HEK293T (cell line): ENCODE results near the gene MRPL18.

ENCODE experiments used
- CTCF ChIA-PET: fragments of 350-600 bp; formaldehyde crosslinking; extraction: SDS; loops from one replicate; lab custom pipeline; 2021; ENCODE audit warnings: antibody characterized with exemption, inconsistent platforms; lab: Yijun Ruan, JAX
- POLR2A ChIA-PET: fragments of 350-600 bp; formaldehyde crosslinking; extraction: SDS; loops from one replicate; lab custom pipeline; 2020; ENCODE audit warnings: antibody characterized with exemption, inconsistent platforms; lab: Yijun Ruan, JAX
- DNase-seq: peaks from one replicate; pipeline ENCODE4 v3.0.0; 2012; ENCODE audit warnings: mixed read lengths; ENCODE audit errors: extremely low spot score
- ARNT ChIP-seq: fragments of 450-650 bp; IDR thresholded peaks from 2 replicates; pipeline ENCODE4 v1.6.1; 2017; ENCODE audit warnings: mild to moderate bottlenecking
- BHLHE40 ChIP-seq: fragments of 450-650 bp; IDR thresholded peaks from 2 replicates; pipeline ENCODE4 v1.6.1; 2016; ENCODE audit warnings: mild to moderate bottlenecking, moderate library complexity, borderline replicate concordance
- CTBP1 ChIP-seq: fragments of 450-650 bp; IDR thresholded peaks from 2 replicates; pipeline ENCODE4 v1.6.1; 2016; ENCODE audit warnings: borderline replicate concordance
- ELF4 ChIP-seq: fragments of 450-650 bp; IDR thresholded peaks from 2 replicates; pipeline ENCODE4 v1.6.1; 2017; ENCODE audit warnings: antibody characterized with exemption
- FOXA1 ChIP-seq: fragments of 450-650 bp; IDR thresholded peaks from 2 replicates; pipeline ENCODE4 v1.6.1; 2016; ENCODE audit warnings: mild to moderate bottlenecking
- FOXK2 ChIP-seq: fragments of 450-650 bp; IDR thresholded peaks from 2 replicates; pipeline ENCODE4 v1.6.1; 2016; ENCODE audit warnings: mild to moderate bottlenecking
- FOXM1 ChIP-seq: fragments of 450-650 bp; IDR thresholded peaks from 2 replicates; pipeline ENCODE4 v1.6.1; 2017; ENCODE audit warnings: mild to moderate bottlenecking, borderline replicate concordance
- HDGF ChIP-seq: fragments of 450-650 bp; IDR thresholded peaks from 2 replicates; pipeline ENCODE4 v1.6.1; 2017; ENCODE audit warnings: antibody characterized with exemption, borderline replicate concordance
- L3MBTL2 ChIP-seq: fragments of 450-650 bp; conservative IDR thresholded peaks from 2 replicates; pipeline ENCODE4 v1.6.1; 2016; ENCODE audit warnings: mild to moderate bottlenecking
- LEF1 ChIP-seq: fragments of 450-650 bp; IDR thresholded peaks from 2 replicates; pipeline ENCODE4 v1.6.1; 2017; ENCODE audit warnings: mild to moderate bottlenecking, borderline replicate concordance
- NFRKB ChIP-seq: fragments of 450-650 bp; IDR thresholded peaks from 2 replicates; pipeline ENCODE4 v1.6.1; 2016; ENCODE audit warnings: mild to moderate bottlenecking, moderate library complexity
- SP1 ChIP-seq: fragments of 450-650 bp; IDR thresholded peaks from 2 replicates; pipeline ENCODE4 v1.6.1; 2017
- SUZ12 ChIP-seq: fragments of 450-650 bp; IDR thresholded peaks from 2 replicates; pipeline ENCODE4 v1.6.1; 2016; ENCODE audit warnings: mild to moderate bottlenecking
- TARDBP ChIP-seq: fragments of 450-650 bp; IDR thresholded peaks from 2 replicates; pipeline ENCODE4 v1.6.1; 2016
- ZNF384 ChIP-seq: fragments of 450-650 bp; IDR thresholded peaks from 2 replicates; pipeline ENCODE4 v1.6.1; 2016
- TF ChIP-seq, protein P1 (sequence below): fragments of 450-650 bp; IDR thresholded peaks from 2 replicates; pipeline ENCODE4 v1.6.1; 2016

The MRPL18 gene

DNA sequence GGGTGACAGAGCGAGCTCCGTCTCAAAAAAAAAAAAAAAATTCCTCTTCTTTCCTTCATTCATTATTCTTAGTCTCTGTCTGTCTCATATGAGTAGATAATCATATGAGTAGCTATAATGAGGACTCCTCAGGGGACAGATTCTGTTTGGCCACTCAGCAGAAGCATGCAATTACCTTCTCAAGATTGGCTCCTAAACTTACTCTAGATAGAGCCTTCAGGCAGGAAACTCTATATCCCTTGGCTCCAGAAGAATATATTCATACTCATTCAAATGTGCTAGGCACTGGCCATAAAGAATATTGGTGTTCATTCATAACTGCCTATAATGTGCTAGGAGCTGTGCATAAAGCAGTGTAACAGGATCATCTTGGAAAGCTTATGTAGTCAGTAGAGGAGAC is 30.6 kb upstream of the MRPL18 start:
- CTCF ChIA-PET: no interaction called here
- TF ChIP-seq SUZ12 (no peak), ARNT (peak; percentile 72)
- no peak for DNase-seq
- POLR2A ChIA-PET: interaction anchor here (1.0 to 5.1 kb wide), 6 partner anchors 8 to 66 kb away, joined by 3 to 54 read pairs (median 11); partner anchors contain the start of genes MRPL18, SOD2, TCP1 and WTAP

GRCh38 chr6:159760602-159761057 is 29.6 kb upstream of the MRPL18 start:
- CTCF ChIA-PET: no interaction called here
- POLR2A ChIA-PET: interaction anchor here (1.4 to 5.1 kb wide), 8 partner anchors 9 to 64 kb away, joined by 3 to 54 read pairs (median 8); partner anchors contain the start of genes MRPL18, TCP1 and WTAP
- no peak for TF ChIP-seq NFRKB
- TF ChIP-seq FOXK2: no peak
- no peak for TF ChIP-seq LEF1
- TF ChIP-seq, protein P1, sequence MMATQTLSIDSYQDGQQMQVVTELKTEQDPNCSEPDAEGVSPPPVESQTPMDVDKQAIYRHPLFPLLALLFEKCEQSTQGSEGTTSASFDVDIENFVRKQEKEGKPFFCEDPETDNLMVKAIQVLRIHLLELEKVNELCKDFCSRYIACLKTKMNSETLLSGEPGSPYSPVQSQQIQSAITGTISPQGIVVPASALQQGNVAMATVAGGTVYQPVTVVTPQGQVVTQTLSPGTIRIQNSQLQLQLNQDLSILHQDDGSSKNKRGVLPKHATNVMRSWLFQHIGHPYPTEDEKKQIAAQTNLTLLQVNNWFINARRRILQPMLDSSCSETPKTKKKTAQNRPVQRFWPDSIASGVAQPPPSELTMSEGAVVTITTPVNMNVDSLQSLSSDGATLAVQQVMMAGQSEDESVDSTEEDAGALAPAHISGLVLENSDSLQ: peak; percentile 44; the same call in 1 of the 2 replicates
- no peak for DNase-seq

GRCh38 chr6:159761129-159761872 is 29.0 kb upstream of the MRPL18 start:
- ChIA-PET CTCF (interaction anchor here (0.6 kb wide), 1 partner anchor 34 kb away, joined by 3 read pairs; the partner anchor contains the start of gene WTAP), POLR2A (interaction anchor here (1.0 to 5.1 kb wide), 15 partner anchors 9 to 75 kb away, joined by 3 to 54 read pairs (median 5); partner anchors contain the start of genes MRPL18, TCP1 and WTAP)
- peak; percentile 37 for DNase-seq
- TF ChIP-seq TARDBP: no peak
- TF ChIP-seq ELF4: no peak
- no peak for TF ChIP-seq SUZ12
- no peak for TF ChIP-seq FOXM1
- TF ChIP-seq, protein P1: no peak
- no peak for TF ChIP-seq BHLHE40
- TF ChIP-seq NFRKB: no peak
- TF ChIP-seq HDGF: no peak
- no peak for TF ChIP-seq ARNT
- TF ChIP-seq LEF1: no peak
- no peak for TF ChIP-seq SP1
- TF ChIP-seq FOXK2: no peak
- no peak for TF ChIP-seq L3MBTL2
- no peak for TF ChIP-seq ZNF384

- POLR2A ChIA-PET: interaction anchor here (0.6 to 5.1 kb wide), 16 partner anchors 8 to 76 kb away, joined by 3 to 54 read pairs (median 5); partner anchors contain the start of genes MRPL18, TCP1 and WTAP
- peak; percentile 99 for DNase-seq
- CTCF ChIA-PET: interaction anchor here (0.6 kb wide), 1 partner anchor 35 kb away, joined by 3 read pairs; the partner anchor contains the start of gene WTAP
- TF ChIP-seq FOXK2 (no peak), L3MBTL2 (peak; percentile 53; the same call in 1 of the 2 replicates)
These were observed 28.2 kb upstream of the MRPL18 start, which contains the start of gene ACAT2 for GRCh38 chr6:159761873-159762680. ACAT2 (plus strand) TSS chr6:159762045; CDS start chr6:159762088, 43 bp downstream.

DNA sequence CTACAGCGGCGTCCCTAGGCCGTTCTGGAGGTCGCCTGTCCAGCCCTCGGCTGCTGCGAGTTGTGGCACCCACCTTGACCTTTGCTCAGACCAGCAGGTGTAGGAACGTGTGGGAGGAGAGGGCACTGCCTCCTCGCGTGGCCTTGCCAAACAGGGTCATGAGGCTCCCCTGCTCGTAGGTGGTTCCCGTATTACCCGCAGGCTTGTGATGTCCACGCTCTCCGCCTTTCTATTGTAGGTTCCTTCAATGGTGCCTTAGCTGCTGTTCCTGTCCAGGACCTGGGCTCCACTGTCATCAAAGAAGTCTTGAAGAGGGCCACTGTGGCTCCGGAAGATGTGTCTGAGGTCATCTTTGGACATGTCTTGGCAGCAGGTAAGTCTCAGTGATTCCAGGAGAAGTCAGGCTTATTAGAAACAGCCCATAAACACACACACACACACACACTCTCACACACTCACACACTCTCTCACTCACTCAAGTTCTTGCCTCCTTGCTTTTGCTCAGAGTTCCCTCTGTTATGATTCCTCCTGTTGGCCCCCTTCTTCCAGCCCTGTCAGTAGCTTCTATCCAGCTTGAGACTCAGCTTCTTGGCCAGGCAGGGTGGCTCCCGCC is 27.5 kb upstream of the MRPL18 start:
- ChIA-PET POLR2A (interaction anchor here (0.7 to 1.6 kb wide), 4 partner anchors 20 to 36 kb away, joined by 3 to 4 read pairs (median 3); partner anchors contain the start of gene WTAP), CTCF (no interaction called here)
- TF ChIP-seq ZNF384 (no peak), HDGF (no peak), L3MBTL2 (no peak), NFRKB (no peak), FOXM1 (no peak)
- no peak for DNase-seq

GRCh38 chr6:159766906-159767305 is 23.4 kb upstream of the MRPL18 start:
- POLR2A ChIA-PET: interaction anchor here (0.9 to 1.3 kb wide), 2 partner anchors 21 to 23 kb away, joined by 3 read pairs; partner anchors contain the start of gene TCP1
- DNase-seq: no peak
- CTCF ChIA-PET: no interaction called here
- TF ChIP-seq ELF4 (no peak), HDGF (no peak), L3MBTL2 (no peak)

DNA sequence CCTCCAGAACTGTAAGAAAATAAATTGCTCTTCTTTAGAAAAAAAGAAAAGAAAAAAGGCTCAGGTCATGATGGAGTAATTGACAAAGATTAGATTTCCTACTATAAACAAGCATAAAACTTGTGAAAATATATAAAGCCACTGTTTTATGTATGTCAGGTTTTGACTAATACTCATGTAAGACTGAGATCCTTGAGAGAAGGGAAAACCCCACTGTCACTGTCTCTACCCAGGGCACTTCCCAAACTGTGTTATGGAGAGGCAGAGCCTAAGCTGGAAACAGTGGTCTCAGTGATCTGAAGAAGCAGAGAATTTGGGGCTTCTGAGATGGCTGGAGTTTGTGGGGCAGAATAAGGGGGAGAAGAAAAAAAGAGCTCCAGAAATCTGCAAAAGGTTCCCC is 20.8 kb upstream of the MRPL18 start:
- DNase-seq: no peak
- POLR2A ChIA-PET: interaction anchor here (1.0 kb wide), 1 partner anchor 8 kb away, joined by 5 read pairs; the partner anchor contains the start of gene ACAT2
- CTCF ChIA-PET: no interaction called here

More for the DNA sequence above, 20.8 kb upstream of the MRPL18 start:
- TF ChIP-seq FOXA1 (no peak), CTBP1 (no peak), FOXK2 (no peak), BHLHE40 (no peak), FOXM1 (no peak), ARNT (no peak), NFRKB (no peak)
- TF ChIP-seq, protein P1: no peak
